Stimulated activated CD4-positive, alpha-beta T cell treated with anti-CD3 and anti-CD28 coated beads, Interleukin-12 subunit alpha, Interleukin-12 subunit beta, amount 100 ng/mL, for 48 hours (primary cell): ENCODE data around the gene METTL26.

ENCODE experiments used
- DNase-seq, 3 donors: peaks; one replicate each; pipeline ENCODE4 v3.0.0-alpha.2; 2020; ENCODE audit warnings: low read depth in 2 of 3, low spot score in 1 of 3

METTL26 gene

DNA sequence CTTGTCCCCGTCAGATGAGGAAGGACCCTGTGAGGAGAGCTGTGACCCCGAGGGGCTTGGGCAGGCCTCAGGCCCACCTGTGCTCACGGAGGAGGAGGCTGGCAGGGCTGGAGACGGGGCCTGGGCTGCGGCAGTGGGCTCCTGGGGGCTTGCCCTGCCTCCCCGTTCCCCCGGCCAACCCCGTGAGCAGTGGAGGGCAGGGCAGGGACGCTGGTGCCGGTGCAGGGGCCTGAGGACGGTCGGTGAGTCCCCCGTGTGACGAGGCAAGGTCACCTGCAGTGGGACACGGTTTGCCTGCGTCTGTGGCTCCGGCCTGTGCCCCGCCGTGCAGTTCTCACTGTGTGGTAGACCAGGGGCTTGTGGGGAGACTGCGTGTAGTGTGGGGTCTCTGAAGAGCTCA is 23.5 kb upstream of the METTL26 start:
- DNase-seq: no peak

DNA sequence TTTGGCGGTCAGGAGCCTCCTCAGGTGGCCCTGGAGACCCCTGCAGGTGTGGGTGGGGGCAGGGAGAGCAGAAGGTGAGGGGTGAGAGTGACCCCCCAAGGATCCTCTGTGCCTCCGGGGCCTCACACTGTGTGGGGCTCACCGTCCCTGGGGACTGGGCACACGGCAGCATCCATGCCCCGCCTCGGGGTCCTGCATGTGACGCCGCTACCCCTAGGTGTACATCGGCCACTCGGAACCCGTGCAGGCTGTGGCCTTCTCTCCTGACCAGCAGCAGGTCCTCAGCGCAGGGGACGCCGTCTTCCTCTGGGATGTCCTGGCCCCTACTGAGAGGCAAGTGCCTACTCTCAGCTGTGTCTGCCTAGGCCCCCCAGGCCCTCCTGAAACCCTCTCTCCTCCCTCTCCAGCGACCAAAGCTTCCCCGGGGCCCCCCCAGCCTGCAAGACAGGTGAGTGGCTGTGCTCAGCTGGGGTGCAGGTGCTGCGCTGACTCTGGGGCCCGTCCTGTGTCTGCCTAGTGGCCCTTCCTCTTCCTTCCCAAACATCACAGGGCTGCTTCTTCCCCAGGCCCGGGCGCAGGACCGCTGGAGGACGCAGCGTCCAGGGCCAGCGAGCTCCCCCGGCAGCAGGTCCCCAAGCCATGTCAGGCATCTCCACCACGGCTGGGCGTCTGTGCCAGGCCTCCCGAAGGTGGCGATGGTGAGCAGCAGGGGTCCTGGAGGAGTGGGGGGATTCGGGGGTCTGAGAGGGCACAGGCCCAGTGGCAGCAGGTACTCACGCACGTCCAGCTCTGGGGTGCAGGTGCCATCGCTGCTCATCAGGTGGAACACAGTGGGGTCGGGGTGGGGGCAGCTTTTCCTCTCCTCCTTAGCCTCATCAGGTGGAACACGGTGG is 22.8 kb upstream of the METTL26 start:
- DNase-seq: no peak

DNA sequence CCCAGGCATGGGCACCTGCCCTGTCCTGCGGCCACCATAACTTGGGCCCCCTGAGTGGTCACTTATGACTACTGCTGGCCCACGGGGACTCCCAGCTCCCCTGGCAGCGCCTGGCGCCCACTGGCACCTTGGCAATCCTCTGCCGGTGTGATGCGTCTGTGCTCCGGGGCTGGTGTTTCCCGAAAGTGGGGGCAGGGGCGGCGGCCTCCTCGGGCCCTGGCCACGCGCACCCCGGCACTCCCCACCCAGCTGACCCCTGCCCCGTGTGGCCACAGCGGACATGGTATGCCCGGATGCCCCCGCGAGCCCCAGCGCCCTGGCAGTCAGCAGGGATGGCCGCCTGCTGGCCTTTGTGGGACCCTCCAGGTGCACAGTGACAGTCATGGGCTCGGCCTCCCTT is 21.4 kb upstream of the METTL26 start:
- no peak for DNase-seq

DNA sequence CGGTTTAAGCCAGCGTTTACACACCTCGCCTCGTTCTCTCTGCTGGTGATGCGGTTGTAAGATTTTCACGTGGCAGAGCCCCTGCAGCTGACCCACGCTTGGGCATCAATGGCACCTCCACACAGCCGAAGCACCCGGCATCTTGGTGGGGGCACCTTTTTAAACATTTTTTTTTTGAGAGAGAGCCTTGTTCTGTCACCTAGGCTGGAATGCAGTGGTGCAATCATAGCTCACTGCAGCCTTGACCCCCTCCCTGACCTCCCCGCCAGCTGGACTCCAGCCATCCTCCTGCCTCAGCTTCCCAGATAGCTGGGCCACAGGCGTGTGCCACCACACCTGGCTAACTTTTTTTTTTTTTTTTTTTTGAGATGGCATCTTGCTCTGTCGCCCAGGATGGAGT is 17.9 kb upstream of the METTL26 start:
- no peak for DNase-seq

DNA sequence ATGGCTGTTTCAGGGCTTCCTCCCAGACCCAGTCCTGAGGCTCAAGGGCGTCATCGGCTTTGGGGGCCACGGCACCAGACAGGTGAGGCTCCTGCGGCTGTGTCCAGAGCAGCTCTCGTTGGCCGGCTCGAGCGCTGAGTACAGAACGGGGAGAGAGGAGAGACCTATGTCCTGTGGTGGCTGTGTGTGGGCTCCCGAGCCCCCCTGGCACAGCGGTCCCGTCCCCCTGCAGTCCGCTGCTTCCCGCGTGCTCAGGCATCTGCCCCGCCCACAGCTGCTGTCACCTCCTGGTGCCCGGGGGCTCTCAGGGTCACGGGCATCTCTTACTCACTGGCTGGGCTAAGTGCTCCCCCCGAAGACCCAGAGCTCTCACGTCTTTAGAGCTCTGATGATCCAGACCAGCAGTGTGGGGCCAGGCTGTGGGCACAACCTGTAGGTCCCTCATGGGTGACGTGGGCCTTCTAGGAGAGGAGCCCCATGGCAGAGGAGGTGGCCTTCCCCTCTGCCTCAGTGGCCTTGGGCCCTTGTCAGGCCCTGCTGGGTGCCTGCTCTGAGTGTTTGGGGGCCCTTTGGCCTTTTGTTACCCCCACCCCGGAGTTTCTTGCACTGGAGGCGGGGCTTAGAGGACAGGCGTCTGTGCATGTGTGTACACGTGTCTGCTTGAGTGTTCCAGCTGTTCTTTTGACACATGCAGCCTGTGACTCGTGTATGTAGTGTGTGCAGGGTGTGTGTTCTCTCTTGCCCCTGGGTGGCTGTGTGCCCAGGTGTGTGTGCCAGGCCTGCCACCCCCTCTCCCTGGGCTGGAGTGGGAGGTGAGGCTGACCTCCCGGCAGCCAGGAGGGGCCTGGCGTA is 16.6 kb upstream of the METTL26 start:
- DNase-seq: no peak

DNA sequence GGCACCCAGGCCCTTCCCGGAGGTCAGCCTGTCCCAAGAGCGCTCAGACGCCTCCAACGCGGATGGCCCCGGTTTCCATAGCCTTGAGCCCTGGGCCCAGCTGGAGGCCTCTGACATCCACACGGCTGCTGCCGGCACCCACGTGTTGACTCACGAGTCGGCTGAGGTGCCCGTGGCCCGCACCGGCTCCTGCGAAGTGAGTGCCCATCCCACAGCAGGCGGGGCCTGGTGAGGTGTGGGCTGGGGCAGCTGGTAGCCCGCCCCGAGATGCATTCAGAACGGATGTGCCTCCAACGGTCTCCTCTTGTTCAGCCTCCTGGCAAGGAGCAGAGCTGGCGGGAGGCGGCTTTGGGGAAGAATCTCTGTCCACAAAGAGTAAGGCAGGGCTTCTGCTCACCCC is 15.7 kb upstream of the METTL26 start:
- no peak for DNase-seq

DNA sequence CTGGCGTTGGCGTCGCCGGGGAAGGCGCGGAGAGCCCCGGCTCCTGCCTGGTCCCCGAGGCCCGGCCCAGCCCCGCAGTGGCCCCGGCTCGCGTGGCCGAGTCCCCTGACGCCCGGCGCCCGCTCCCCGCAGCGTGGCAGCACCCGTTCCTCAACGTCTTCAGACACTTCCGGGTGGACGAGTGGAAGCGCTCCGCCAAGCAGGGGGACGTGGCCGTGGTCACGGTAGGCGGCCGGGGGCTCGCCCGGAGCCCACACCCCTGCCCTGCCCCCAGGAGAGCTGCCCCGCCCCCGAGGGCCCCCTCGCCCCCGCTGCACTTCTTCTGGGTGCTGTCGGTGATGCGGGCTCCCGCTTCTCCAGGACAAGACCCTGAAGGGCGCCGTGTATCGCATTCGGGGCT is 13.5 kb upstream of the METTL26 start:
- DNase-seq: no peak

DNA sequence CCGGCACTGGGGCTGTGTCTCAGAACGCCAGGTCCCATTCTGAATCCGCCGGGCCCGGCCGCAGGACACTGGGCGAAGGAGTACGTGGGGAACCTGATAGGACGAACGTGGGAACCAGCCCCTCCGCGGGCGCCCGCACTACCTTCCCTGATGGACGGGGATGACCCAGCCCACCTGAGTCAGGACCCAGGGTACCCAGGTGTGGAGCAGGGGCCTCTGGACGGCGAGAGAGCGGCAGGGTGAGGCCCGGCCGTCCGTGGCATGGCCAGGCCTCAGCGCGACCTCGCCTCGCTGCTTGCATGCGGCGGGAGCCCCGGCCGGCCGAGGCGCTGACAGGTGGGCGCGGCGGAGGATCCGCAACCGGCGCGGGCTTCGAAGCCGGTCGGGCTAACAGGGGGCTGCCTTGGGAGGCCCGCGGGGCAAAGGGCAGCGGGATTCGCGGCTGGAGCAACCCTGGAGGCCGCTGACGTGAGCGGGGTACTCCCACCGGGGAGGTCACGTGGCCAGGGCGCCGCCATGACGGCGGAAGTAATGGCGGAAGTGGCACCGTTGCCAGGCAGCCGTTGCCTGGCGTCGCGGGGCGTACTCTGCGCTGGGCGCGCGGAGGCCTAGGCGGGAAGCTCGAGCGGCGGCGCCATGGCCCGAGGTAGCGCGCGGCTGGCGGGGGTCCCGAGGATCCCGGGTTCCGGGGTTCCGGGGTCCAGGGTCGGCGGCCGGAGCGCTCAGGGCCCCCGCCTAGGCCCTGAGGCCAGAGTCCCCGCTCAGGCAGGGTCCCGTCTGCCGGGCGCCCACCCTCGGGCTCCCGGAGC is 12.9 kb upstream of the METTL26 start, which contains the start of gene WDR90:
TSS of gene WDR90 (plus strand) at position 585 of the 809 bp plus-strand sequence. CDS start at position 637, 52 bp downstream.
- peak; percentile 83 to 95 (median 86) for DNase-seq

DNA sequence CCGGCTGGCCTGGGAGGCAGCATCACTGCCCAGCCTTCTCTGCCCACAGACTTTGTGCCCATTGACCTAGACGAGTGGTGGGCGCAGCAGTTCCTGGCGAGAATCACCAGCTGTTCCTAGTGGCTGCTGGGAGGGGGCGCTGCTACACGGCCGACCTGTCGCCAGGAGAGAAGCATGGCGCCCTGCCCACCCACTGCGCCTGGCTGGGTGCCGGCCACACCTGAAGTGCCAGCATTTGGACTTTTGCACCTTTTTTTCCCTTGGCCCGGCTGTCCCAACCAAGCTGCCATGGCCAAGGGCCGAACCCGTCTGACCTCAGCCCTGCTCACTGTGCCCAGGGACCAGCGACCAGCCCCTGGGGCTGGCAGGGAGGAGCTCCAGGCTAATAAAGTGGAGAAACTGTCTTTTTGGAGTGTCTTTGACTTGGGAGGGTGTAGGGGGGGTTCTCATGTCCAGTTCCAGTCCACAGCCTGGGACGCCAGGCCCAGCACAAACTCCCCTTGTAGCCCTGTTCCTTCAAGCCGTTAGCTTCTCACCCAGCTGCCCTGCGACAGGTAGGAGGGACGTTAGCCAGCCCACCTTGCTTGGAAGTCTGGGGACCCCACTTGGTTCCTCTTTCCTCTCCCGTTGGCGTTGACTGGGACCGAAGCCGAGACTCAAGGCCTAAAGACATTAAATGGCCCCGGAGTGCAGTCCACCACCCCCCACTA is 12.1 kb upstream of the METTL26 start:
- peak in 1 of 3 donors; percentile 59 for DNase-seq

DNA sequence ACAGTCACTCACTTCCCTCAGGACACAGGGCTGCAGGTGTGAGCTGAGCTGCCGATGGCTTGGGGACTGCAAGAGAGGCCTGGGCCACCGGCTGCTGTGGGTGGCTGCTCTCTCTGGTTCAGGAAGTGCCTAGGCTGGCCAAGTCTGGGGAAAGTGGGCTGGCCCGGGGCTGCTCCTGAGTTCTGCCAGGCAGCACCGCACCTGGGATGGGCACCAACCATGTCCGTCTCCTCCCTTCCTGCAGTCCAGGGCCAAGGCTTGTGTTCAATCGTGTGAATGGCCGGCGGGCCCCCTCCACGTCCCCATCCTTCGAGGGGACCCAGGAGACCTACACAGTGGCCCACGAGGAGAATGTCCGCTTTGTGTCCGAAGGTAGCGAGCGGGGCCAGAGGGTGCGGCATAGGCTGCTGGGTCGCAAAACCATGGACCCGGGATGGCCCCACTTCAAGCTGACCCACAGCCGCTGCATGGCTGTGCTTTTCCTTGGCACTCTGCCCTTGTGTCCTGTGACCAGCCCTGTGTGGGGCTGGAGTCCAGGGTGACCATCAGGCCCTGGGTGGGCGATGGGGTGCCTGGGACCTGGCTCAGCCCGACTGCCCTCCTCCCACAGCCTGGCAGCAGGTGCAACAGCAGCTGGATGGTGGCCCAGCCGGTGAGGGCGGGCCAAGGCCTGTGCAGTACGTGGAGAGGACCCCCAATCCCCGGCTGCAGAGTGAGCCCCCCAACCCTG is 11.2 kb upstream of the METTL26 start:
- no peak for DNase-seq

DNA sequence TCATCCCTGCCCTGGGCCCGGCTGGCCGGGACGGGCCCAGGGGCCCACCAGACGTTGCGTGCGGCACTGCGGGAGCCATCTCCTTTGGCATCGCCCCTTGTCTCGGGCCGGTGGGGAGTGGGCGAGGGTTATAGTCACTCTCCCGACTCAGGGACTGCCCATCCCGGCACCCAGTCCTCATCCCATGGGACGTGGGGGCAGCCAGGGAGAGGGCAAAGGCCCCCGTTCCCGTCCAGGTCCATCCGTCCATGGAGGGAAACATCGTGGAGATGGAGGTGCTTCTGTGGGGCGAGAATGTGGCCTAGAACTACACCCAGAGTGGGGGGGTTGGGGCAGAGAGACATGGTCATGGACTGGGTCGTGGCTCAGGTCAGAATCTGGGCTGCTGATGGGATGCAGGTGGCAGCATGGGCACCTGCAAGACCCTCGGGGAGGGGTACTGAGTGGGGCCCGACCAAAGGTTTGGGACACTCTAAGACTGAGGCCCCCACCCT is 10.6 kb upstream of the METTL26 start:
- no peak for DNase-seq

DNA sequence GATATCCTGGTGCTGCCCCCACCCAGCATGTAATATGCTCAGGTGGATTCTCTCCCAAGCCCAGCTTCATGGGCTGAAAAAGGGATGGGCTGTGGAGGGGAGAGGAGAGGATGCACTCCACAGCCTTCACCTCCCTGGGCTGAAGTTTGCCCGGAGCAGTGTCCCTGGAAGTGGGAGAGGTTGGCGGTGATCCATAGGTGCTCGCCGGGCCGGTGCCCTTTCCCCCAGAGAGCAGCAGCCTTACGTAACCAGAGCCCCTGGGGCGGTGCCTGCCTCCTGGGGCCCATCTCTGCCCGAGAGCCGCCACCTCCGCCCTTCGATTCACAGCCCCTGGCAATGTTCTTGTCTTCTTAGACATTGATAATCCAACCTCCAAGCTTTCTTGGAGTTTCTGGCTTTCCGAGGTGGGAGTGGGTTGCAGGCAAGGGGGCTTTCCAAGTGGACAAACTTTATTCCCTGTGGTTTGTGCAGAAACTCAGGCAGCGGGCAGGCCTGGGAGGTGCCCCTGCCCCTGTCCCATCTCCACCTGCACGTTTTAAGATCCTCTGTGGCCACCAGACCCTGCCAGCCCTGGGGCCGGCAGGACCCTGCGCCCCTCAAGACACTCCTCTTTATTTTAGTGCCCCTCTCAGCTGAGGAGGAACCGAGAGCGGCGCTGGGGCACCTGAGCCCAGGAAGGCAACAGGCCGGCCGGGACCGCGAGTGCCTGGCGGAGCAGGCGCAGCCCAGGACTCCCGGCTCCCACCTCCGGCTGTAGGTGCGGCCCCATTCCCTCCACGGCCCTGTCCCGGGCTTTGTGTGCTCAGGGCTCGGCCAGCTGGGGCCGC is 10.0 kb upstream of the METTL26 start:
- no peak for DNase-seq

DNA sequence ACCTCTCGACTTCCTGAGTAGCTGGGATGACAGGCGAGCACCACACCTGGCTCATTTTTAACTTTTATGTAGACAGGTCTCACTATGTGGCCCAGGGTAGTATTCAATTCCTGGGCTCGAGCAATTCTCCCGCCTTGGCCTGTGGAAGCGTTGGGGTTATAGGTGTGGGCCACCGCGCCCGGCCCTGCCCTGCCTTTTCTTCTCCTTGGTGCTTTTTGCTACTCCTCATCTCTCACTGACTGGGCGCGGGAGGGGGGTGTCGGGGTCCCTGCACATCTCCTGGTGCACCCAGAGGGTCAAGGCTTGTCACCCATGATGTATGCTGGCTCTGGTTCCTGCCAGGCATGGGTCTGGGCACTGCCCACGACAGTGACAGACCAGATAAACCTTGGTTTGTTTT is 8.5 kb upstream of the METTL26 start:
- DNase-seq: no peak

DNA sequence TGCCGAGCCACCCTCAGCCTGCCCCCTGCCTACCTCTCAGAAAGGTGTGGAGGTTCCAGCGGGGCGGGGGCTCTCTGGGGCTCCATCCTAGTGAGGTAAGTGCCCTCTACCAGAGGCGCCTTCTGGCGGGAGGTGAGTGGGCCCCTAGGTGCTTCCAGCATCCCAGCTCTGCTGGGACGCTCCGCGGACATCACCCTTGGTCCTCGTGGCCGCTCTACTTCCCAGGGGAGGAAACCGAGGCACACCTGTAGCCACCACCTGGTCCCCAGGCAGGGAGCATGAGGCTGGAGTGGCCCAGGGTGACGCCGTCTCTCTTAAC is 6.9 kb upstream of the METTL26 start:
- no peak for DNase-seq

DNA sequence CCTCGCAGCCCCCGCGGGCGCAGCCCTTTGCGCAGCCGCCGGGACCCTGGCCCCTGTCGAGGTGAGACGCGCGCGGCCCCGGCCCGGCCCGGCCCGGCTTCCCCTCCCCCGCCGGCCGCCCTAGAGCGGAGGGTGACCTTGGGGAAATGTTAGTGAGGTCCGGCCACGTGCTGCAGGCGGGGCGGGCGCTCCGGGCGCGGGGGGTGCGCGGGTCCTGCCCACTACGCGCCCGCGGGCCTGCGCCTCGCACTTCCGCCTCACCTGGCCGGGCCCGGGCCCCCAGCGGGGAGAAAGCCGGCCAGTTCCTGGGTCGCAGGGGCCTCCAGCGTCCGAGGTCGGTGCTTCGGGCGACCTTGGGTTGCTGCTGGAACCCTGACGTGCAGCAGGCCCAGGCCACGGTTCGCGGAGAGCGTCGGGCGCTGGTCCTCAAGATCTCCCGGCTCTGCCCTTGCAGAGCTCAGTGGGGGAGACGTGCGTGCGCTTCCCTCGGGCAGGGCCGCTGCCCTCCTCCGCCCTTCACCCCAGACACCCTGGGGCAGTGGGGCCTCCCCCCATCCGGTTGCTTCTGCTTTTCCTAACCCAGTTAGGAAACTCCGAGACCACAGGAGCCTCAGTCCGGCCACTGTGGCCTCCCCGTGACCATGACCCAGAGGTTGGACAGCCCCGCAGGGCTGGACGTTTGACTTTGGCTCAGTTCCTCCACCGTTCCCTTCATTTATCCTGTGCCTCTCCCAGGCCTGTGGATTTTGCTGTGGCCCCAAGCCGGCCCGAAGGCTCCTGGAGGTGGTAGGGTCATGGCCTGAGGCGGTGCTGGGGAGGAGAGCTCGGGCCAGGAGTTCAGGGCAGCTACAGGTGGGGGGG is 6.3 kb upstream of the METTL26 start:
- DNase-seq: no peak

DNA sequence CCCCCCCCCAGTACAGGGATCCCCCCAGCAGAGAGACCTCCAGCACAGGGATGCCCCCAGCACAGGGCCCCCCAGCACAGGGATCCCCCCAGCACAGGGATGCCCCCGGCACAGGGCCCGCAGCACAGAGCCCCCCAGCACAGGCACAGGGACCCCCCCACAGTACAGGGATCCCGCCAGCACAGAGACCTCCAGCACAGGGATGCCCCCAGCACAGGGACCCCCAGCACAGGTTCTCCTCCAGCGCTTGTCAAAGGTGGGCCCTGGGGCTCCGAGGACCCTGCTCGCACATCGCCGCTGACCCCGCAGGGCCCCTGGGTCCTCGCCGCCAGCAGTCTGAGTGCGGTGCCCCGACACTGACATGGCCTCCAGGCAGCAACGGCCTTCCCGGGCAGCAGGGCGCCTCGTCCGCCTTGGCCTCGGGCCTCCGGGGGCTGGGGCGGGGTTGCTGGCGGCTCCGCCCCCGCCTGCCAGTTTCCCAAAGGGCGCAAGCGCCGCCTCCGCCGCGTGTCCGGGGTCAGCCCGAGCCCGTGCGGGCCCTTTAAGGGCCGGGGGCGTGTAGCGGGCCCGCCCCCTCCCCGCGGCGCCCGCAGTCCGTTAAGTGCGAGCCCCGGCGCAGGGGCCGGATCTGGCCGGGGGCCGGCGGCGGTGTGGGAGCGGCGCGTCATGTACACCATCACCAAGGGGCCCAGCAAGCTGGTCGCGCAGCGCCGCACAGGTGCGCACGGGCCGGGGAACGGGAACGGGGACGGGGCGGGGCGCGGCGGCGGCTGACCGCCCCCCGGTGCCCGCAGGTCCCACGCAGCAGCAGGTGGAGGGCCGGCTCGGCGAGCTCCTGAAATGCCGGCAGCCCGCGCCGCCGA is 5.5 kb upstream of the METTL26 start, which contains the start of gene MCRIP2:
TSS of gene MCRIP2 (plus strand) at position 503 of the 863 bp plus-strand sequence. CDS start at position 667, 164 bp downstream.
- DNase-seq: peak; percentile 50 to 77 (median 54)

DNA sequence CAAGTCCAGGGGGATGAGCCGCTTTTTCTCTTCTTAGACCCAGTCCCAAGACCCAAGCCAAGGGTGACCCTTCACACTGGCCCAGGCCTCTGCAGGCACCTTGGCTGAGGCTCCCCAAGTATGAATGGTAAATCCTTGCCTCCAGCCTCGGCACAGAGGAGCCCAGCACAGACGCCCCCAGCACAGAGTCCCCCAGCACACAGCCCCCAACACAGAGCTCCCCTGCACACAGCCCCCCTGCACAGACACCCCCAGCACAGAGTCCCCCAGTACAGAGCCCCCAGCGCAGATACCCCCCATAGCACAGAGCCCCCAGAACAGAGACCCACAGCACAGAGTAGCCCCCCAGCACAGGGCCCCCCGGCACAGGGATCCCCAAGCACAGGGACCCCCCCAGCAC is 4.5 kb upstream of the METTL26 start:
- no peak for DNase-seq
